Cardiac muscle cell (in vitro differentiated cells and primary cell): Measurements from ENCODE around the gene ARX. TPM values are rescaled to one million over a fixed set of nuclear protein-coding genes. Genes with fewer than 3 reads are reported as not detected.

Experiments used
- DNase-seq, 2 donors: peaks; one replicate each; pipeline versions ENCODE4 v3.0.0 to v3.0.0-alpha.2; 2010 to 2017; ENCODE audit warnings: low read depth in 1 of 2, low spot score in 1 of 2
- H3K27ac ChIP-seq: fragments of 200-600 bp; sonication (generic); 2 replicates; pipeline ENCODE4 v1.5.1; 2016
- H3K27me3 ChIP-seq: fragments of 200-600 bp; sonication (generic); 2 replicates; pipeline ENCODE4 v1.6.0; 2016; ENCODE audit warnings: control low read depth
- H3K36me3 ChIP-seq: fragments of 200-600 bp; sonication (generic); 2 replicates; pipeline ENCODE4 v1.5.1; 2016; ENCODE audit warnings: control low read depth
- H3K4me1 ChIP-seq: fragments of 200-600 bp; sonication (generic); 2 replicates; pipeline ENCODE4 v1.8.1; 2017; ENCODE audit warnings: low read depth, mild to moderate bottlenecking, mixed run types
- H3K4me3 ChIP-seq: fragments of 200-600 bp; sonication (generic); 2 replicates; pipeline ENCODE4 v1.5.1; 2016; ENCODE audit warnings: mild to moderate bottlenecking
- H3K9me3 ChIP-seq: fragments of 200-600 bp; sonication (generic); 2 replicates; pipeline ENCODE4 v1.5.1; 2017; ENCODE audit warnings: low read depth, mild to moderate bottlenecking, control low read depth
- CTCF ChIP-seq: IDR thresholded peaks from 2 replicates; pipeline ENCODE4 v1.5.1; 2012; ENCODE audit warnings: low read depth, mild to moderate bottlenecking, low read length
- polyA plus RNA-seq: library from polyadenylated mRNA; unstranded; fragments of >200 nt; fragmentation: Nextera tagmentation; extraction: Ambion mirVana; gene quantifications from 2 replicates; pipeline ENCODE4 v1.2.1, GENCODE V29; 2016
- total RNA-seq: library from RNA; depleted of rRNA; stranded (reverse); fragments of >200 nt; gene quantifications from 2 replicates; pipeline ENCODE4 v1.2.3, GENCODE V29; 2016

Gene ARX
- total and polyA plus RNA-seq, 2 experiments from 2014 or later, result not detected

GRCh38 chrX:24993879-24994278 is 21.9 kb downstream of the ARX start:
- peaks cover 18% of the 10 kb centered on the region for H3K27me3 ChIP-seq
- H3K9me3 ChIP-seq, result no peaks in the 10 kb centered on the region
- H3K4me1 ChIP-seq, result no peaks in the 10 kb centered on the region
- H3K36me3 ChIP-seq, result no peaks in the 10 kb centered on the region
- no peak for DNase-seq
- H3K4me3 ChIP-seq, result no peak overlapping the region
- no peak for TF ChIP-seq CTCF
- H3K27ac ChIP-seq, result no peak overlapping the region

- no peak for DNase-seq
- TF ChIP-seq CTCF, result no peak
Measured at GRCh38 chrX:24990535-24990934, 25.2 kb downstream of the ARX start.

GRCh38 chrX:24988314-24988713 is 27.5 kb downstream of the ARX start:
- H3K36me3 ChIP-seq, result no peaks in the 10 kb centered on the region
- DNase-seq, result no peak
- no peaks in the 10 kb centered on the region for H3K4me1 ChIP-seq
- H3K4me3 ChIP-seq, result no peak overlapping the region
- H3K27ac ChIP-seq, result no peak overlapping the region
- no peak for TF ChIP-seq CTCF
- H3K9me3 ChIP-seq, result no peaks in the 10 kb centered on the region
- H3K27me3 ChIP-seq, result no peaks in the 10 kb centered on the region

More at GRCh38 chrX:24990535-24990934, 25.2 kb downstream of the ARX start:
- no peaks in the 10 kb centered on the region for H3K4me1 ChIP-seq
- H3K27me3 ChIP-seq, result no peaks in the 10 kb centered on the region
- H3K36me3 ChIP-seq, result no peaks in the 10 kb centered on the region
- H3K4me3 ChIP-seq, result no peak overlapping the region
- no peaks in the 10 kb centered on the region for H3K9me3 ChIP-seq
- no peak overlapping the region for H3K27ac ChIP-seq

- TF ChIP-seq CTCF, result no peak
- no peaks in the 10 kb centered on the region for H3K4me1 ChIP-seq
- DNase-seq, result no peak
- no peak overlapping the region for H3K27ac ChIP-seq
- no peaks in the 10 kb centered on the region for H3K27me3 ChIP-seq
- H3K36me3 ChIP-seq, result no peaks in the 10 kb centered on the region
- no peak overlapping the region for H3K4me3 ChIP-seq
- H3K9me3 ChIP-seq, result no peaks in the 10 kb centered on the region
Measured at GRCh38 chrX:24987731-24988130, 28.0 kb downstream of the ARX start.

GRCh38 chrX:24985120-24985519 is 30.6 kb downstream of the ARX start:
- Histone ChIP-seq H3K36me3 (no peaks in the 10 kb centered on the region), H3K27ac (no peak overlapping the region), H3K4me3 (no peak overlapping the region), H3K4me1 (peaks cover 6% of the 10 kb centered on the region), H3K9me3 (no peaks in the 10 kb centered on the region), H3K27me3 (no peaks in the 10 kb centered on the region)
- no peak for DNase-seq
- TF ChIP-seq CTCF, result no peak

GRCh38 chrX:24983931-24984330 is 31.8 kb downstream of the ARX start:
- H3K9me3 ChIP-seq, result no peaks in the 10 kb centered on the region
- TF ChIP-seq CTCF, result no peak

More at GRCh38 chrX:24983931-24984330, 31.8 kb downstream of the ARX start:
- peaks cover 6% of the 10 kb centered on the region for H3K4me1 ChIP-seq
- DNase-seq, result no peak
- H3K36me3 ChIP-seq, result no peaks in the 10 kb centered on the region
- no peak overlapping the region for H3K4me3 ChIP-seq
- no peak overlapping the region for H3K27ac ChIP-seq
- H3K27me3 ChIP-seq, result no peaks in the 10 kb centered on the region
